Natural killer cell (primary cell): ENCODE data around the gene ISY1. TPM values are rescaled to one million over a fixed set of nuclear protein-coding genes. Genes with fewer than 3 reads are reported as not detected.
A peak's percentile ranks its signal among the peaks of the same experiment; 100 is the strongest.

Experiments
- ATAC-seq, 3 donors: fragments of 150-1000 bp in 2 of 3; fragments of 200-7000 bp in 1 of 3; cut with Tn5 transposase; 1 replicate in 1 of 3; 2 replicates in 2 of 3; pipeline ENCODE4 v1.10.0; 2021; ENCODE audit warnings: mild to moderate bottlenecking in 2 of 3, moderate library complexity in 2 of 3
- DNase-seq, 2 donors: peaks; one replicate each; pipeline versions ENCODE4 v3.0.0 to v3.0.0-alpha.2; 2013 to 2021; ENCODE audit warnings: mixed read lengths in 1 of 2
- H3K27ac ChIP-seq: one replicate; pipeline ENCODE4 v1.5.1; 2013; ENCODE audit warnings: mild to moderate bottlenecking, low read length
- H3K27me3 ChIP-seq: one replicate; pipeline ENCODE4 v1.6.1; 2013; ENCODE audit warnings: low read length; ENCODE audit not compliant: control insufficient read depth, insufficient read depth
- H3K36me3 ChIP-seq: one replicate; pipeline ENCODE4 v1.6.1; 2013; ENCODE audit warnings: low read length; ENCODE audit not compliant: control insufficient read depth, insufficient read depth
- H3K4me1 ChIP-seq: one replicate; pipeline ENCODE4 v1.6.1; 2013; ENCODE audit warnings: low read length; ENCODE audit not compliant: control insufficient read depth, insufficient read depth
- H3K4me3 ChIP-seq: one replicate; pipeline ENCODE4 v1.5.1; 2013; ENCODE audit warnings: low read length
- H3K9me3 ChIP-seq: one replicate; pipeline ENCODE4 v1.6.1; 2013; ENCODE audit warnings: low read length; ENCODE audit not compliant: control insufficient read depth, insufficient read depth
- H3K27ac Mint-ChIP-seq, 2 donors: one replicate each; pipeline ENCODE4 v1.8.0; 2022; ENCODE audit warnings: mild to moderate bottlenecking in 2 of 2, mixed read lengths in 2 of 2, moderate library complexity in 1 of 2
- H3K27me3 Mint-ChIP-seq, 2 donors: one replicate each; pipeline ENCODE4 v1.8.0; 2022; ENCODE audit warnings: low read depth in 2 of 2, mixed read lengths in 2 of 2
- H3K36me3 Mint-ChIP-seq: one replicate; pipeline ENCODE4 v1.8.0; 2022; ENCODE audit warnings: mixed read lengths
- H3K4me1 Mint-ChIP-seq, 2 donors: one replicate each; pipeline ENCODE4 v1.8.0; 2022; ENCODE audit warnings: mixed read lengths in 2 of 2
- H3K4me3 Mint-ChIP-seq: one replicate; pipeline ENCODE4 v1.8.0; 2022; ENCODE audit warnings: mild to moderate bottlenecking, moderate library complexity, mixed read lengths
- H3K9me3 Mint-ChIP-seq, 2 donors: one replicate each; pipeline ENCODE4 v1.8.0; 2022; ENCODE audit warnings: mixed read lengths in 2 of 2
- WGBS: methylation state at CpG from one replicate; pipeline ENCODE4 v1.1.7; 2013; ENCODE audit warnings: missing lambda C conversion rate; ENCODE audit not compliant: insufficient coverage; 5-methylcytosine and 5-hydroxymethylcytosine counted together
- intact Hi-C: fragments of 100-400 bp; cut with micrococcal nuclease; formaldehyde crosslinking; loops from one replicate; pipeline ENCODE4 v1.14.2; 2022
- total RNA-seq, 4 donors: library from RNA; stranded (reverse); fragments of 120-200 nt in 1 of 4; gene quantifications; one replicate each; pipeline versions ENCODE4 v1.2.3 to v1.2.4, GENCODE V29; 2013 to 2022
- TF ChIP-seq, protein P1 (sequence below): fragments of 200-600 bp; IDR thresholded peaks from one replicate; pipeline ENCODE4 v1.8.0; 2022; ENCODE audit warnings: antibody characterized with exemption

Gene ISY1
- total RNA-seq, 3 donors from 2014 or later (not counting 1 experiment from before 2014, with no cell fraction given), result 51.9 to 58.2 (median 56.1) TPM

DNA sequence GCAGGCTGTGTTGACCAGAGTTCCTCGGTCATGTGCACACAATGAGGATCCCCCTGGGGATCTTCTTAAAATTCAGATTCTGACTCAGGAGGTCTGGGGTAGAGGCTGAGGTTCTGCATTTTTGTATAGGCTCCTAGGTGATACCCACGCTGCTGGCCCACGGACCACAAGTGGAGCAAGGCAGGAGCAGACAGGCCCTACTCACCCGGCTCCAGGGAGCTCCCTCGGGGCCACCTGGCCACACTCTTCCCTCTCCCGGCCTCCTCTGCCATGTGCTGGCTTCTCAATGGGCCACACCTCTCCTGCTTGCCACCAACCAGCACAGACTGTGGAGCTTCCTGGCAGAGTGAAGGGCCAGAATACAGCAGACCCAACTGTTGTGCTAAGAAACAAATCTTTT lies 76.4 kb downstream of the ISY1 start:
- H3K36me3 ChIP-seq, result no peaks in the 10 kb centered on the region
- intact Hi-C loops, result no loop called here
- H3K27ac ChIP-seq, result no peak overlapping the region
- Mint-ChIP-seq H3K27me3 (peaks cover 0 to 2% of the 10 kb centered on the region in 2 donors), H3K36me3 (no peaks in the 10 kb centered on the region), H3K9me3 (no peaks in the 10 kb centered on the region), H3K4me1 (peaks cover 6 to 11% of the 10 kb centered on the region in 2 donors), H3K27ac (peak overlapping the region in 1 of 2 donors; percentile 59), H3K4me3 (no peak overlapping the region)
- 74% methylated on average over 6 of the region's 6 CpGs for WGBS
- TF ChIP-seq, protein P1, sequence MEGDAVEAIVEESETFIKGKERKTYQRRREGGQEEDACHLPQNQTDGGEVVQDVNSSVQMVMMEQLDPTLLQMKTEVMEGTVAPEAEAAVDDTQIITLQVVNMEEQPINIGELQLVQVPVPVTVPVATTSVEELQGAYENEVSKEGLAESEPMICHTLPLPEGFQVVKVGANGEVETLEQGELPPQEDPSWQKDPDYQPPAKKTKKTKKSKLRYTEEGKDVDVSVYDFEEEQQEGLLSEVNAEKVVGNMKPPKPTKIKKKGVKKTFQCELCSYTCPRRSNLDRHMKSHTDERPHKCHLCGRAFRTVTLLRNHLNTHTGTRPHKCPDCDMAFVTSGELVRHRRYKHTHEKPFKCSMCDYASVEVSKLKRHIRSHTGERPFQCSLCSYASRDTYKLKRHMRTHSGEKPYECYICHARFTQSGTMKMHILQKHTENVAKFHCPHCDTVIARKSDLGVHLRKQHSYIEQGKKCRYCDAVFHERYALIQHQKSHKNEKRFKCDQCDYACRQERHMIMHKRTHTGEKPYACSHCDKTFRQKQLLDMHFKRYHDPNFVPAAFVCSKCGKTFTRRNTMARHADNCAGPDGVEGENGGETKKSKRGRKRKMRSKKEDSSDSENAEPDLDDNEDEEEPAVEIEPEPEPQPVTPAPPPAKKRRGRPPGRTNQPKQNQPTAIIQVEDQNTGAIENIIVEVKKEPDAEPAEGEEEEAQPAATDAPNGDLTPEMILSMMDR, result no peak
- no peak overlapping the region for H3K4me3 ChIP-seq
- no peaks in the 10 kb centered on the region for H3K9me3 ChIP-seq
- no peaks in the 10 kb centered on the region for H3K27me3 ChIP-seq
- H3K4me1 ChIP-seq, result no peaks in the 10 kb centered on the region
- ATAC-seq (no peak), DNase-seq (no peak)

GRCh38 chr3:129082026-129082425 lies 78.8 kb downstream of the ISY1 start:
- Histone ChIP-seq H3K27me3 (no peaks in the 10 kb centered on the region), H3K4me3 (no peak overlapping the region), H3K9me3 (no peaks in the 10 kb centered on the region), H3K36me3 (no peaks in the 10 kb centered on the region), H3K27ac (no peak overlapping the region), H3K4me1 (no peaks in the 10 kb centered on the region)
- Mint-ChIP-seq H3K36me3 (no peaks in the 10 kb centered on the region), H3K9me3 (no peaks in the 10 kb centered on the region), H3K4me1 (peaks cover 6 to 11% of the 10 kb centered on the region in 2 donors), H3K27me3 (peaks cover 0 to 2% of the 10 kb centered on the region in 2 donors), H3K27ac (peak overlapping the region in 1 of 2 donors; percentile 51), H3K4me3 (no peak overlapping the region)
- no peak for ATAC-seq
- no peak for DNase-seq
- WGBS, result 81% methylated on average over 9 of the region's 9 CpGs
- intact Hi-C loops, result no loop called here
- TF ChIP-seq, protein P1, result no peak

DNA sequence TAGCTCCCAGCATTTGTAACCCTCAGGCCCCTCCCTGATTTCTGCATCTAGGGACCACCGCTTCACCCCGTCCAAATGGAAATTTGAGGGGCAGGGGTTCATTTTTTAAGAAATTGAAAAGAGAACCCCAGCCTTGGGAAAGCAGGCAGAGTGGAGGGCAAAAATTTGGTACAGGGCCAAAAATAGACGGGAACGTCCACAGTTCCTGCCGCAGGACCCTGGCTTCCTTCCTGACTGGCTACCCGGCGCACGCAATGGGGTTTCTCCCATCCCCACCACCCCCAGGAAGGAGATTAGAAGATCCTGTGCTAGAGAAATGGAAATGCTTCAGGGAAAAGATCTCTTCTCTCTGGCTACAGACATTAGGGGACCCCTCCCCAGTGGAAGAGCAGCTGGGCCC lies 79.4 kb downstream of the ISY1 start:
- H3K4me1 ChIP-seq, result no peaks in the 10 kb centered on the region
- WGBS, result 79% methylated on average over 5 of the region's 8 CpGs
- no peaks in the 10 kb centered on the region for H3K9me3 ChIP-seq
- H3K36me3 ChIP-seq, result no peaks in the 10 kb centered on the region
- peaks cover 0 to 2% of the 10 kb centered on the region in 2 donors for H3K27me3 Mint-ChIP-seq
- no peak overlapping the region for H3K4me3 ChIP-seq
- no peak for ATAC-seq
- H3K9me3 Mint-ChIP-seq, result no peaks in the 10 kb centered on the region
- no peaks in the 10 kb centered on the region for H3K27me3 ChIP-seq
- peaks cover 6 to 11% of the 10 kb centered on the region in 2 donors for H3K4me1 Mint-ChIP-seq
- H3K27ac Mint-ChIP-seq, result peak overlapping the region in 1 of 2 donors; percentile 51
- no peaks in the 10 kb centered on the region for H3K36me3 Mint-ChIP-seq
- TF ChIP-seq, protein P1, result no peak
- H3K27ac ChIP-seq, result no peak overlapping the region
- DNase-seq, result no peak
- intact Hi-C loops, result no loop called here
- H3K4me3 Mint-ChIP-seq, result no peak overlapping the region

DNA sequence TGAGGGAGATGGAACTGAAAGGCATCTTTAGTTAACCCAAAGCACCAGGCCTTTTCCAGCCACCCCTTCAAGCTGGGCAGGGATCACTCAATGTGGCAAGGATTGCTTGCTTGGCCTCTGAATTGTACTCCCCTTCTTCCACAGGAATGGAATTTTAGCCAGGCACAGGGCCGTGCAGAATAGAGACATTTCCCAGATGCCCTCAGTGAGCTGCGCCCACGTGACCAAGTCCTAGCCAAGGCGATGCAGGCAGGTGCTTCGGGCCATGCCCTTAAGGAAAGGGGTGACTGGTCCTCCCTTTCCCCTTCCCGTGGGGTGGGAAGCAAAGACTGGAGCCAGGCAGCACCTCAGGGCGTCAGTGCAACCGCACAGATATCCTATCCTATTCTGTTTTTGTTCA lies 82.4 kb downstream of the ISY1 start:
- Histone ChIP-seq H3K9me3 (no peaks in the 10 kb centered on the region), H3K36me3 (no peaks in the 10 kb centered on the region), H3K27ac (no peak overlapping the region), H3K4me3 (no peak overlapping the region), H3K4me1 (no peaks in the 10 kb centered on the region), H3K27me3 (no peaks in the 10 kb centered on the region)
- Mint-ChIP-seq H3K27ac (no peak overlapping the region), H3K4me3 (no peak overlapping the region), H3K36me3 (no peaks in the 10 kb centered on the region), H3K9me3 (no peaks in the 10 kb centered on the region), H3K27me3 (peaks cover 0 to 2% of the 10 kb centered on the region in 2 donors), H3K4me1 (peaks cover 6 to 11% of the 10 kb centered on the region in 2 donors)
- no peak for DNase-seq
- no peak for ATAC-seq
- intact Hi-C loops, result no loop called here
- TF ChIP-seq, protein P1, result no peak
- 96% methylated on average over 6 of the region's 8 CpGs for WGBS
